Lower leg skin (tissue), 3 donors: ENCODE data around the gene SESN1.

Experiments used
- CTCF ChIP-seq, 3 donors: fragments of 450-650 bp; IDR thresholded peaks; one replicate each; pipeline ENCODE4 v1.5.1; 2016; ENCODE audit warnings: antibody characterized with exemption in 3 of 3, mild to moderate bottlenecking in 3 of 3, moderate library complexity in 2 of 3
- POLR2A ChIP-seq, 2 donors: fragments of 450-650 bp; IDR thresholded peaks; one replicate each; pipeline ENCODE4 v1.6.1; 2016 to 2017; ENCODE audit warnings: antibody characterized with exemption in 2 of 2, mild to moderate bottlenecking in 1 of 2, moderate library complexity in 1 of 2

GRCh38 chr6:109059153-109059552, 35.5 kb downstream of the SESN1 start:
- TF ChIP-seq CTCF (IDR thresholded peaks at IDR 0.05) (no peak), POLR2A (IDR thresholded peaks at IDR 0.05) (no peak)
